ENCODE results near the gene ARMC8. TPM values are rescaled to one million over a fixed set of nuclear protein-coding genes. Genes with fewer than 3 reads are reported as not detected.

ARMC8 gene
- total and polyA plus RNA-seq, 5 donors from 2014 or later = 47.2 to 98.1 (median 54.7) TPM

GRCh38 chr3:138186803-138187295 lies 252 bp upstream of the ARMC8 start:
- Mint-ChIP-seq H3K4me1 (peaks cover 22 to 52% (median 40%) of the 10 kb centered on the region in 4 donors), H3K9me3 (no peaks in the 10 kb centered on the region), H3K36me3 (peaks cover 13% of the 10 kb centered on the region), H3K27me3 (peaks cover 28% of the 10 kb centered on the region), H3K27ac (peak overlapping the region; percentile 94 to 97 (median 95)), H3K4me3 (peak overlapping the region; percentile 90 to 98 (median 96))
- H3K4me1 ChIP-seq (ENCODE audit: control insufficient read depth, insufficient read depth, low read length, poor library complexity, severe bottlenecking) = peaks cover 28% of the 10 kb centered on the region
- H3K27ac ChIP-seq (ENCODE audit: insufficient read depth, low read length, poor library complexity, severe bottlenecking) = peak overlapping the region; percentile 80
- H3K36me3 ChIP-seq (ENCODE audit: control insufficient read depth, insufficient read depth, low read length) = peaks cover 4% of the 10 kb centered on the region
- no peaks in the 10 kb centered on the region for H3K9me3 ChIP-seq (ENCODE audit: control insufficient read depth in 2 of 2, low read length in 2 of 2)
- peak; percentile 83 to 93 (median 89) for DNase-seq
- peak; percentile 91 to 92 for ATAC-seq (ENCODE audit: low read depth in 2 of 2)
- peak overlapping the region; percentile 99 for H3K4me3 ChIP-seq (ENCODE audit: low read depth, low read length)
- H3K27me3 ChIP-seq (ENCODE audit: control insufficient read depth, insufficient read depth, low read length) = no peaks in the 10 kb centered on the region

GRCh38 chr3:138188013-138188730 lies 1.1 kb downstream of the ARMC8 start:
- H3K27me3 Mint-ChIP-seq = peaks cover 26% of the 10 kb centered on the region
- DNase-seq = peak in 2 of 3 donors; percentile 12 to 56
- peaks cover 23 to 57% (median 44%) of the 10 kb centered on the region in 4 donors for H3K4me1 Mint-ChIP-seq

GRCh38 chr3:138195481-138195880 lies 8.4 kb downstream of the ARMC8 start:
- Histone ChIP-seq H3K27me3 (ENCODE audit: control insufficient read depth, insufficient read depth, low read length) (no peaks in the 10 kb centered on the region), H3K4me3 (ENCODE audit: low read depth, low read length) (no peak overlapping the region), H3K36me3 (ENCODE audit: control insufficient read depth, insufficient read depth, low read length) (peaks cover 8% of the 10 kb centered on the region), H3K27ac (ENCODE audit: insufficient read depth, low read length, poor library complexity, severe bottlenecking) (no peak overlapping the region), H3K4me1 (ENCODE audit: control insufficient read depth, insufficient read depth, low read length, poor library complexity, severe bottlenecking) (no peaks in the 10 kb centered on the region), H3K9me3 (ENCODE audit: control insufficient read depth in 2 of 2, low read length in 2 of 2) (no peaks in the 10 kb centered on the region)
- no peak for ATAC-seq (ENCODE audit: low read depth in 2 of 2)
- no peaks in the 10 kb centered on the region for H3K9me3 Mint-ChIP-seq
- H3K27ac Mint-ChIP-seq = no peak overlapping the region
- H3K27me3 Mint-ChIP-seq = no peaks in the 10 kb centered on the region
- H3K4me1 Mint-ChIP-seq = peaks cover 24 to 61% (median 45%) of the 10 kb centered on the region in 4 donors
- DNase-seq = no peak
- H3K36me3 Mint-ChIP-seq = peaks cover 25% of the 10 kb centered on the region
- no peak overlapping the region for H3K4me3 Mint-ChIP-seq

More at GRCh38 chr3:138188013-138188730, 1.1 kb downstream of the ARMC8 start:
- no peaks in the 10 kb centered on the region for H3K9me3 ChIP-seq (ENCODE audit: control insufficient read depth in 2 of 2, low read length in 2 of 2)
- H3K4me3 ChIP-seq (ENCODE audit: low read depth, low read length) = peak overlapping the region; percentile 99
- H3K4me1 ChIP-seq (ENCODE audit: control insufficient read depth, insufficient read depth, low read length, poor library complexity, severe bottlenecking) = peaks cover 28% of the 10 kb centered on the region
- Mint-ChIP-seq H3K27ac (peak overlapping the region; percentile 87 to 97 (median 95)), H3K36me3 (peaks cover 13% of the 10 kb centered on the region), H3K4me3 (peak overlapping the region; percentile 90 to 98 (median 96)), H3K9me3 (no peaks in the 10 kb centered on the region)
- H3K27me3 ChIP-seq (ENCODE audit: control insufficient read depth, insufficient read depth, low read length) = no peaks in the 10 kb centered on the region
- ATAC-seq (ENCODE audit: low read depth in 2 of 2) = peak; percentile 5 to 15
- peaks cover 4% of the 10 kb centered on the region for H3K36me3 ChIP-seq (ENCODE audit: control insufficient read depth, insufficient read depth, low read length)
- peak overlapping the region; percentile 80 for H3K27ac ChIP-seq (ENCODE audit: insufficient read depth, low read length, poor library complexity, severe bottlenecking)

GRCh38 chr3:138196023-138196422 lies 8.9 kb downstream of the ARMC8 start:
- no peak for ATAC-seq (ENCODE audit: low read depth in 2 of 2)
- Mint-ChIP-seq H3K9me3 (no peaks in the 10 kb centered on the region), H3K27me3 (no peaks in the 10 kb centered on the region), H3K4me1 (peaks cover 19 to 56% (median 40%) of the 10 kb centered on the region in 4 donors), H3K4me3 (no peak overlapping the region), H3K27ac (peak overlapping the region in 1 of 3 donors; percentile 3), H3K36me3 (peaks cover 22% of the 10 kb centered on the region)
- H3K36me3 ChIP-seq (ENCODE audit: control insufficient read depth, insufficient read depth, low read length) = peaks cover 8% of the 10 kb centered on the region
- no peaks in the 10 kb centered on the region for H3K9me3 ChIP-seq (ENCODE audit: control insufficient read depth in 2 of 2, low read length in 2 of 2)
- DNase-seq = no peak
- no peak overlapping the region for H3K4me3 ChIP-seq (ENCODE audit: low read depth, low read length)
- no peaks in the 10 kb centered on the region for H3K4me1 ChIP-seq (ENCODE audit: control insufficient read depth, insufficient read depth, low read length, poor library complexity, severe bottlenecking)
- H3K27ac ChIP-seq (ENCODE audit: insufficient read depth, low read length, poor library complexity, severe bottlenecking) = no peak overlapping the region
- H3K27me3 ChIP-seq (ENCODE audit: control insufficient read depth, insufficient read depth, low read length) = no peaks in the 10 kb centered on the region

GRCh38 chr3:138197058-138197457 lies 10.0 kb downstream of the ARMC8 start:
- H3K4me1 Mint-ChIP-seq = peaks cover 12 to 53% (median 34%) of the 10 kb centered on the region in 4 donors
- Histone ChIP-seq H3K36me3 (ENCODE audit: control insufficient read depth, insufficient read depth, low read length) (peaks cover 4% of the 10 kb centered on the region), H3K4me3 (ENCODE audit: low read depth, low read length) (no peak overlapping the region), H3K27me3 (ENCODE audit: control insufficient read depth, insufficient read depth, low read length) (no peaks in the 10 kb centered on the region), H3K9me3 (ENCODE audit: control insufficient read depth in 2 of 2, low read length in 2 of 2) (no peaks in the 10 kb centered on the region), H3K27ac (ENCODE audit: insufficient read depth, low read length, poor library complexity, severe bottlenecking) (no peak overlapping the region), H3K4me1 (ENCODE audit: control insufficient read depth, insufficient read depth, low read length, poor library complexity, severe bottlenecking) (no peaks in the 10 kb centered on the region)
- H3K27me3 Mint-ChIP-seq = no peaks in the 10 kb centered on the region
- H3K4me3 Mint-ChIP-seq = no peak overlapping the region
- H3K36me3 Mint-ChIP-seq = peaks cover 16% of the 10 kb centered on the region
- H3K27ac Mint-ChIP-seq = no peak overlapping the region
- DNase-seq = peak in 1 of 3 donors; percentile 10
- no peaks in the 10 kb centered on the region for H3K9me3 Mint-ChIP-seq
- no peak for ATAC-seq (ENCODE audit: low read depth in 2 of 2)

GRCh38 chr3:138197524-138197923 lies 10.4 kb downstream of the ARMC8 start:
- no peak overlapping the region for H3K4me3 Mint-ChIP-seq
- H3K4me1 Mint-ChIP-seq = peaks cover 12 to 56% (median 34%) of the 10 kb centered on the region in 4 donors
- Histone ChIP-seq H3K27ac (ENCODE audit: insufficient read depth, low read length, poor library complexity, severe bottlenecking) (no peak overlapping the region), H3K36me3 (ENCODE audit: control insufficient read depth, insufficient read depth, low read length) (peaks cover 4% of the 10 kb centered on the region), H3K4me1 (ENCODE audit: control insufficient read depth, insufficient read depth, low read length, poor library complexity, severe bottlenecking) (no peaks in the 10 kb centered on the region), H3K4me3 (ENCODE audit: low read depth, low read length) (no peak overlapping the region), H3K27me3 (ENCODE audit: control insufficient read depth, insufficient read depth, low read length) (no peaks in the 10 kb centered on the region), H3K9me3 (ENCODE audit: control insufficient read depth in 2 of 2, low read length in 2 of 2) (no peaks in the 10 kb centered on the region)
- ATAC-seq (ENCODE audit: low read depth in 2 of 2) (no peak), DNase-seq (no peak)
- no peaks in the 10 kb centered on the region for H3K27me3 Mint-ChIP-seq
- no peak overlapping the region for H3K27ac Mint-ChIP-seq
- peaks cover 16% of the 10 kb centered on the region for H3K36me3 Mint-ChIP-seq
- no peaks in the 10 kb centered on the region for H3K9me3 Mint-ChIP-seq

GRCh38 chr3:138199851-138200250 lies 12.8 kb downstream of the ARMC8 start:
- Histone ChIP-seq H3K9me3 (ENCODE audit: control insufficient read depth in 2 of 2, low read length in 2 of 2) (no peaks in the 10 kb centered on the region), H3K4me1 (ENCODE audit: control insufficient read depth, insufficient read depth, low read length, poor library complexity, severe bottlenecking) (no peaks in the 10 kb centered on the region), H3K4me3 (ENCODE audit: low read depth, low read length) (no peak overlapping the region), H3K36me3 (ENCODE audit: control insufficient read depth, insufficient read depth, low read length) (peaks cover 4% of the 10 kb centered on the region), H3K27ac (ENCODE audit: insufficient read depth, low read length, poor library complexity, severe bottlenecking) (no peak overlapping the region), H3K27me3 (ENCODE audit: control insufficient read depth, insufficient read depth, low read length) (no peaks in the 10 kb centered on the region)
- Mint-ChIP-seq H3K9me3 (no peaks in the 10 kb centered on the region), H3K27ac (peak overlapping the region in 1 of 3 donors; percentile 2), H3K27me3 (no peaks in the 10 kb centered on the region), H3K4me3 (peak overlapping the region in 1 of 4 donors; percentile 77), H3K36me3 (peaks cover 26% of the 10 kb centered on the region), H3K4me1 (peaks cover 27 to 70% (median 44%) of the 10 kb centered on the region in 4 donors)
- DNase-seq (no peak), ATAC-seq (ENCODE audit: low read depth in 2 of 2) (no peak)
